Measurements from ENCODE around the gene DPCD.

DPCD gene

DNA sequence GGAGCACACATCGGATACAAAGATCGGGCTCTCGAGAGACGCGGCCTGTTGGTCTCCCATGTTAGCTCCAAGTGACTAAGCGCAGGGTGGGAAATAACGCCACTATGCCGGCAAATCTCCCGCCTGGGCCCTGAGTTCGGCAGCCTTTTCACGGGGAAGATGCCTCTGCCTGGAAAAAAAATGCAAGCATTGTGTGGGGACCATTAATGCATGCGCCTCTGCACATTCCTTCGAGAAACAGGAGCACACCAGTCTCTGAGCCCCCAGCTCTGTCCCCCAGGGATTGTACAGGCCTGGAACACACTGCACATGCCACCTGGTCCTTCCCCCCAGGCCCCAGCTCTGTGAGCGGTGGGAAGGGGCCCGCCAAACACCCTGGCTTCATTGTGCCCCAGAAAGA is 62.7 kb downstream of the DPCD start:
- no peak for DNase-seq (ENCODE audit: low read depth)
- no peak overlapping the region for H3K4me3 ChIP-seq (ENCODE audit: low read depth, low read length)
- TF ChIP-seq, protein P1, sequence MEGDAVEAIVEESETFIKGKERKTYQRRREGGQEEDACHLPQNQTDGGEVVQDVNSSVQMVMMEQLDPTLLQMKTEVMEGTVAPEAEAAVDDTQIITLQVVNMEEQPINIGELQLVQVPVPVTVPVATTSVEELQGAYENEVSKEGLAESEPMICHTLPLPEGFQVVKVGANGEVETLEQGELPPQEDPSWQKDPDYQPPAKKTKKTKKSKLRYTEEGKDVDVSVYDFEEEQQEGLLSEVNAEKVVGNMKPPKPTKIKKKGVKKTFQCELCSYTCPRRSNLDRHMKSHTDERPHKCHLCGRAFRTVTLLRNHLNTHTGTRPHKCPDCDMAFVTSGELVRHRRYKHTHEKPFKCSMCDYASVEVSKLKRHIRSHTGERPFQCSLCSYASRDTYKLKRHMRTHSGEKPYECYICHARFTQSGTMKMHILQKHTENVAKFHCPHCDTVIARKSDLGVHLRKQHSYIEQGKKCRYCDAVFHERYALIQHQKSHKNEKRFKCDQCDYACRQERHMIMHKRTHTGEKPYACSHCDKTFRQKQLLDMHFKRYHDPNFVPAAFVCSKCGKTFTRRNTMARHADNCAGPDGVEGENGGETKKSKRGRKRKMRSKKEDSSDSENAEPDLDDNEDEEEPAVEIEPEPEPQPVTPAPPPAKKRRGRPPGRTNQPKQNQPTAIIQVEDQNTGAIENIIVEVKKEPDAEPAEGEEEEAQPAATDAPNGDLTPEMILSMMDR (IDR thresholded peaks at IDR 0.05; ENCODE audit: control insufficient read depth, extremely low read depth, insufficient read depth) = no peak

DNA sequence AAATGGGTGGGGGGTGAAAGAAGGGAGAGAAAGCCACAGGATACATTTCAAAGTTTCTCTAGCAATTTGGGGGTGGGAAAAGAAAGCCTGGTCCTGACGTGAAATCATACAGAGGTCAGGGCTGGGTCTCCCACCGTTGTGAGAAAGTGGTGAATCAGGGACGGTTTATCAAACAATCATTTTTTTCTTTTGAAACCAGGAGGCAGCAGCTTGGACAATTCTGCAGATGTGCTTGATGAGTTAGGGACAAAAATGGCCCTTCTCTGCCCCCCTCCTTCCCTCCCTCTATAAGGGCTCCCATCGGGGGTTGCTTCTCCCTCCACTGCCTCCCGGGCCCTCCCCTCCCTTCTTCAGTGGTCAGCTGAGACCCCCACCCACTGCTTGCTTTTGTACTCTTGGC is 63.2 kb downstream of the DPCD start:
- no peak overlapping the region for H3K4me3 ChIP-seq (ENCODE audit: low read depth, low read length)
- TF ChIP-seq, protein P1 (IDR thresholded peaks at IDR 0.05; ENCODE audit: control insufficient read depth, extremely low read depth, insufficient read depth) = no peak
- DNase-seq (ENCODE audit: low read depth) = no peak

DNA sequence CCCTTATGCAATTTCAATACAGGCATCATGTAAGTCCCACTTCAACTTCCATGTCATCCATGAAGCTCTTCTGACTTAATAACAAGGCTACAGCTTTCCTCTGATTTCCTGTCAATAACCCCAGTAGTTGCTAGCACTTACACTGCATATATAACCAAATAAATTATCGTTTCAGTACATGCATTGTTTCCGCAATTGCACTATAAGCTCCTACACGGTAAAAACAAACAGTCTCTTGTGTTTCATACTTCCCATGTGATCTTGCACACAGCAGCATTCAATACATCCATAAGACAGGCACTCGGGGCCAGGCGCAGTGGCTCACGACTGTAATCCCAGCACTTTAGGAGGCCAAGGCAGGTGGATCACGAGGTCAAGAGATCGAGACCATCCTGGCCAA is 65.4 kb downstream of the DPCD start:
- no peak overlapping the region for H3K4me3 ChIP-seq (ENCODE audit: low read depth, low read length)
- TF ChIP-seq, protein P1 (IDR thresholded peaks at IDR 0.05; ENCODE audit: control insufficient read depth, extremely low read depth, insufficient read depth) = no peak
- DNase-seq (ENCODE audit: low read depth) = no peak

DNA sequence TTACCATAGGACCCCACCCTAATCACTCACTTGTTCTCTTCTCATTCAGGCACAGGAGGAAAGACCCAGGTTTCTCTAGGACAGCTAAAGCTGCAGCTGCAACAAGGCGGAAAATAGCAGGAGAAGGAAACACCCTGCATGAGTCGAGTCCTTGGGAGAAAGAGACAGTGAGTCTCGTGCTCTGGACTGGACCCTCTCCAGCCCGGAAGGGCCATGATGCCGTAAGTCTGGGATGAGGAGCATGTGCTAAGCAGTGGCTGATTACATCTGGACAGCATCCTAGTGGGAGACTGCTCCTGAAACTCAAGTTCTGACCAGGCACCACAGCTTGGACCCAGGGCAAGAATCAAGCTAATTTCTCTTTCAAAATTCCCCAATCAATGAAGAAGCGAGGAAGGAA is 67.4 kb downstream of the DPCD start:
- no peak for DNase-seq (ENCODE audit: low read depth)
- no peak overlapping the region for H3K4me3 ChIP-seq (ENCODE audit: low read depth, low read length)
- TF ChIP-seq, protein P1 (IDR thresholded peaks at IDR 0.05; ENCODE audit: control insufficient read depth, extremely low read depth, insufficient read depth) = no peak

DNA sequence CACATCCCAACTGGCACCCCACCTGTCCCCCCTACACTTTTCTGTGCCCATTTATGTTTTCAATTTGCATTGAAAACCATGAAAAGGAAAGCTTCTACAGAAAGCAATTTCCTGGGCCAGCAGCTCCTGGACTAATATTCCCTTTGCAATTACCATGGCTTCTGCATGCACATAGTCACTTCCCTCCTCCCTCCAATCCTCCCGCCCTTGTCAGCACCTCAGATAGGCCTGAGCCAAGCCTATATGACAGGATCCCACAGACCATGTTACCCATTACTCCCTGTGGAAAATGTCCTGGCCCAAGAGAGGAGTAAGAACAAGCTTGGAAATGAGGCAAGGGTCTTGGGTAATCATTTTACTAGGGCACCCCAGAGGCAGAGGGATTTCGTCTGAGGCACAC is 68.8 kb downstream of the DPCD start:
- DNase-seq (ENCODE audit: low read depth) = no peak
- no peak overlapping the region for H3K4me3 ChIP-seq (ENCODE audit: low read depth, low read length)
- TF ChIP-seq, protein P1 (IDR thresholded peaks at IDR 0.05; ENCODE audit: control insufficient read depth, extremely low read depth, insufficient read depth) = no peak

DNA sequence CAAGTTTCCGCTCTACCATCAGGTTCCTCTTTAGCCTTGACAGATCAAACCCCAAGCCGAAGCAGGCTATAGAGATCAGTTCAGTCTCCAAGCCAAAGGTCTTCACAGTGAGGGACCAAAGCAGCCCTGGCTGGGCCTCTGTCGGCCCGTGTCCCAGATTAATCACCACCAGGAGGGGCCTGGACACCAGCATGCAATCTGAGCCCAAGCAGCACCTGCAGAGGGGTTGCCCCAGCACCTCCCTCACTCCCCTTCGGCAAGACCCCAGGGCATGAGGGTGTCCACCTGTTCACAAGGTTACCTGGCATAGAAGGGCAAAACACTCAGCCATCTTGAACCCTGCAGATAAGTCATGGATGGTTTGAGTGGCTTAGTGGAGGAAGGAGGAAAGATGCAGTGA is 70.9 kb downstream of the DPCD start:
- no peak for DNase-seq (ENCODE audit: low read depth)
- no peak overlapping the region for H3K4me3 ChIP-seq (ENCODE audit: low read depth, low read length)
- TF ChIP-seq, protein P1 (IDR thresholded peaks at IDR 0.05; ENCODE audit: control insufficient read depth, extremely low read depth, insufficient read depth) = no peak

All from LNCaP clone FGC (cell line).